VCaP (cell line): ENCODE measurements around the gene FSTL5.

ENCODE experiments used
- H3K27ac ChIP-seq: fragments of 450-650 bp; 2 replicates; pipeline ENCODE4 v1.5.1; 2017
- CTCF ChIP-seq: fragments of 450-650 bp; conservative IDR thresholded peaks from 2 replicates; pipeline ENCODE4 v1.5.1; 2017; ENCODE audit warnings: mild to moderate bottlenecking, moderate library complexity

FSTL5 gene

GRCh38 chr4:161581262-161582230 lies 582.3 kb downstream of the FSTL5 start:
- TF ChIP-seq CTCF, result no peak
- H3K27ac ChIP-seq, result no peak overlapping the region

- TF ChIP-seq CTCF, result no peak
- no peak overlapping the region for H3K27ac ChIP-seq
Observed at GRCh38 chr4:161577579-161578301, 586.1 kb downstream of the FSTL5 start.

GRCh38 chr4:161573836-161574235 lies 590.0 kb downstream of the FSTL5 start:
- H3K27ac ChIP-seq, result no peak overlapping the region
- no peak for TF ChIP-seq CTCF

- peak; percentile 73 for TF ChIP-seq CTCF
- no peak overlapping the region for H3K27ac ChIP-seq
Observed at GRCh38 chr4:161564230-161564834, 599.5 kb downstream of the FSTL5 start.

- no peak overlapping the region for H3K27ac ChIP-seq
- TF ChIP-seq CTCF, result no peak
Observed at GRCh38 chr4:161555689-161556660, 607.8 kb downstream of the FSTL5 start.

GRCh38 chr4:161554372-161554990 lies 609.3 kb downstream of the FSTL5 start:
- no peak for TF ChIP-seq CTCF
- no peak overlapping the region for H3K27ac ChIP-seq
